Activated CD4-positive, alpha-beta T cell treated with anti-CD3 and anti-CD28 coated beads, Interleukin-2, amount 10 ng/mL, durations not matched to agents 24 days and 14 days (primary cell): ENCODE data around the gene LYPD3. TPM values are rescaled to one million over a fixed set of nuclear protein-coding genes. Genes with fewer than 3 reads are reported as not detected.
"Not testable (repeated sequence)": the region's sequence is repeated elsewhere in the genome, so short reads cannot be mapped to it uniquely, and the experiment has no call there.

Experiments
- DNase-seq: peaks from one replicate; pipeline ENCODE4 v3.0.0; 2022
- H3K27ac Mint-ChIP-seq: one replicate; pipeline ENCODE4 v1.8.0; 2022; ENCODE audit warnings: mild to moderate bottlenecking, mixed read lengths
- H3K27me3 Mint-ChIP-seq: one replicate; pipeline ENCODE4 v1.8.0; 2022; ENCODE audit warnings: mixed read lengths
- H3K36me3 Mint-ChIP-seq: one replicate; pipeline ENCODE4 v1.8.0; 2022; ENCODE audit warnings: low read depth, mild to moderate bottlenecking, mixed read lengths
- H3K4me1 Mint-ChIP-seq: one replicate; pipeline ENCODE4 v1.8.0; 2021; ENCODE audit warnings: mixed read lengths
- H3K4me3 Mint-ChIP-seq: one replicate; pipeline ENCODE4 v1.8.0; 2022; ENCODE audit warnings: mild to moderate bottlenecking, moderate library complexity, mixed read lengths
- H3K9me3 Mint-ChIP-seq: one replicate; pipeline ENCODE4 v1.8.0; 2021; ENCODE audit warnings: mixed read lengths
- intact Hi-C: fragments of 100-400 bp; cut with micrococcal nuclease; formaldehyde crosslinking; loops from one replicate; pipeline ENCODE4 v1.15.1; 2023
- total RNA-seq: library from RNA; stranded (reverse); gene quantifications from 2 replicates; pipeline ENCODE4 v1.2.3, GENCODE V29; 2022

Gene LYPD3
- total RNA-seq, result 3.6 and 4.1 TPM in 2 replicates

- peak within 1 kb of the TSS; percentile 92 for H3K4me3 Mint-ChIP-seq
- H3K9me3 Mint-ChIP-seq, result no peaks in the 10 kb centered on the region
- H3K27ac Mint-ChIP-seq, result peak within 1 kb of the TSS; percentile 61
- no peaks in the 10 kb centered on the region for H3K27me3 Mint-ChIP-seq
- DNase-seq, result no peak
- peaks cover 53% of the 10 kb centered on the region for H3K4me1 Mint-ChIP-seq
- H3K36me3 Mint-ChIP-seq, result peaks cover 1% of the 10 kb centered on the region
- intact Hi-C loops, result loop anchor here (10.0 kb wide), 1 partner anchor 289 kb away; the partner anchor contains the start of gene SMG9
Measured at GRCh38 chr19:43465468-43466120, at the start of gene LYPD3. Gene LYPD3 (minus strand): TSS chr19:43465608. CDS start chr19:43465571, 37 bp downstream.

GRCh38 chr19:43512399-43512798 is 47.0 kb upstream of the LYPD3 start:
- H3K4me3 Mint-ChIP-seq, H3K27me3 Mint-ChIP-seq, H3K27ac Mint-ChIP-seq, intact Hi-C loops, DNase-seq, H3K9me3 Mint-ChIP-seq, H3K4me1 Mint-ChIP-seq: not testable (repeated sequence)
- H3K36me3 Mint-ChIP-seq, result peaks cover 37% of the 10 kb centered on the region

- Mint-ChIP-seq H3K4me1 (peaks cover 1% of the 10 kb centered on the region), H3K27ac (no peak overlapping the region), H3K27me3 (no peaks in the 10 kb centered on the region), H3K9me3 (no peaks in the 10 kb centered on the region), H3K4me3 (no peak overlapping the region), H3K36me3 (peaks cover 36% of the 10 kb centered on the region)
- no peak for DNase-seq
- intact Hi-C loops, result no loop called here
Measured at GRCh38 chr19:43511324-43511723, 45.9 kb upstream of the LYPD3 start.

GRCh38 chr19:43510713-43511112 is 45.3 kb upstream of the LYPD3 start:
- peaks cover 40% of the 10 kb centered on the region for H3K36me3 Mint-ChIP-seq

GRCh38 chr19:43507880-43508279 is 42.5 kb upstream of the LYPD3 start:
- no peak overlapping the region for H3K4me3 Mint-ChIP-seq
- DNase-seq, result no peak
- H3K4me1 Mint-ChIP-seq, result peaks cover 21% of the 10 kb centered on the region
- H3K36me3 Mint-ChIP-seq, result peaks cover 40% of the 10 kb centered on the region
- no peaks in the 10 kb centered on the region for H3K9me3 Mint-ChIP-seq
- intact Hi-C loops, result no loop called here
- no peaks in the 10 kb centered on the region for H3K27me3 Mint-ChIP-seq
- no peak overlapping the region for H3K27ac Mint-ChIP-seq

More at GRCh38 chr19:43510713-43511112, 45.3 kb upstream of the LYPD3 start:
- H3K27me3 Mint-ChIP-seq, result no peaks in the 10 kb centered on the region
- H3K4me1 Mint-ChIP-seq, result peaks cover 4% of the 10 kb centered on the region
- intact Hi-C loops, result no loop called here
- no peaks in the 10 kb centered on the region for H3K9me3 Mint-ChIP-seq
- H3K4me3 Mint-ChIP-seq, result no peak overlapping the region
- no peak for DNase-seq
- no peak overlapping the region for H3K27ac Mint-ChIP-seq

GRCh38 chr19:43506629-43507028 is 41.2 kb upstream of the LYPD3 start:
- Mint-ChIP-seq H3K4me1 (peaks cover 23% of the 10 kb centered on the region), H3K4me3 (no peak overlapping the region), H3K27me3 (no peaks in the 10 kb centered on the region), H3K36me3 (peaks cover 45% of the 10 kb centered on the region), H3K9me3 (no peaks in the 10 kb centered on the region), H3K27ac (peak overlapping the region; percentile 20)
- intact Hi-C loops, result no loop called here
- no peak for DNase-seq

- no peak for DNase-seq
- no peak overlapping the region for H3K4me3 Mint-ChIP-seq
- intact Hi-C loops, result loop anchor here (2.0 kb wide), 1 partner anchor 27 kb away; the partner anchor contains the start of gene ZNF575
- H3K9me3 Mint-ChIP-seq, result no peaks in the 10 kb centered on the region
- H3K27ac Mint-ChIP-seq, result no peak overlapping the region
- H3K36me3 Mint-ChIP-seq, result peaks cover 41% of the 10 kb centered on the region
- peaks cover 23% of the 10 kb centered on the region for H3K4me1 Mint-ChIP-seq
- H3K27me3 Mint-ChIP-seq, result no peaks in the 10 kb centered on the region
Measured at GRCh38 chr19:43505941-43506340, 40.5 kb upstream of the LYPD3 start.

- DNase-seq, result no peak
- H3K9me3 Mint-ChIP-seq, result no peaks in the 10 kb centered on the region
- no peaks in the 10 kb centered on the region for H3K27me3 Mint-ChIP-seq
- H3K4me1 Mint-ChIP-seq, result peaks cover 25% of the 10 kb centered on the region
- peak overlapping the region; percentile 93 for H3K4me3 Mint-ChIP-seq
- peaks cover 40% of the 10 kb centered on the region for H3K36me3 Mint-ChIP-seq
- H3K27ac Mint-ChIP-seq, result peak overlapping the region; percentile 48
- intact Hi-C loops, result loop anchor here (2.0 kb wide), 1 partner anchor 28 kb away; the partner anchor contains the start of gene ZNF575
Measured at GRCh38 chr19:43505186-43505456, 39.7 kb upstream of the LYPD3 start.

GRCh38 chr19:43504426-43505185 is 39.2 kb upstream of the LYPD3 start, which contains the start of gene PHLDB3:
Gene PHLDB3 (minus strand): TSS chr19:43504746. CDS start chr19:43504118, 628 bp downstream.
- H3K4me1 Mint-ChIP-seq, result peaks cover 25% of the 10 kb centered on the region
- peaks cover 35% of the 10 kb centered on the region for H3K36me3 Mint-ChIP-seq
- no peaks in the 10 kb centered on the region for H3K27me3 Mint-ChIP-seq
- peak within 1 kb of the TSS; percentile 93 for H3K4me3 Mint-ChIP-seq
- H3K27ac Mint-ChIP-seq, result peak within 1 kb of the TSS; percentile 94
- peak; percentile 85 for DNase-seq
- H3K9me3 Mint-ChIP-seq, result no peaks in the 10 kb centered on the region
- intact Hi-C loops, result loop anchor here (1.0 to 2.0 kb wide), 4 partner anchors 15 to 57 kb away; partner anchors contain the start of gene ZNF575

GRCh38 chr19:43503501-43504425 is 38.4 kb upstream of the LYPD3 start:
- no peaks in the 10 kb centered on the region for H3K27me3 Mint-ChIP-seq
- peak; percentile 100 for DNase-seq
- intact Hi-C loops, result loop anchor here (1.0 to 2.0 kb wide), 5 partner anchors 16 to 56 kb away; partner anchors contain the start of gene ZNF575
- peak overlapping the region; percentile 93 for H3K4me3 Mint-ChIP-seq
- H3K36me3 Mint-ChIP-seq, result peaks cover 36% of the 10 kb centered on the region
- peaks cover 25% of the 10 kb centered on the region for H3K4me1 Mint-ChIP-seq
- peak overlapping the region; percentile 94 for H3K27ac Mint-ChIP-seq
- H3K9me3 Mint-ChIP-seq, result no peaks in the 10 kb centered on the region

- Mint-ChIP-seq H3K27ac (no peak overlapping the region), H3K36me3 (peaks cover 34% of the 10 kb centered on the region), H3K4me3 (peak overlapping the region; percentile 93), H3K9me3 (no peaks in the 10 kb centered on the region), H3K4me1 (peaks cover 25% of the 10 kb centered on the region), H3K27me3 (no peaks in the 10 kb centered on the region)
- no peak for DNase-seq
- intact Hi-C loops, result loop anchor here (2.0 kb wide), 1 partner anchor 28 kb away; no protein-coding TSS in a partner anchor
Measured at GRCh38 chr19:43502419-43502976, 37.1 kb upstream of the LYPD3 start.

- DNase-seq, result no peak
- no peaks in the 10 kb centered on the region for H3K9me3 Mint-ChIP-seq
- H3K4me1 Mint-ChIP-seq, result peaks cover 25% of the 10 kb centered on the region
- no peak overlapping the region for H3K4me3 Mint-ChIP-seq
- no peak overlapping the region for H3K27ac Mint-ChIP-seq
- peaks cover 36% of the 10 kb centered on the region for H3K36me3 Mint-ChIP-seq
- intact Hi-C loops, result loop anchor here (2.0 kb wide), 1 partner anchor 27 kb away; no protein-coding TSS in a partner anchor
- no peaks in the 10 kb centered on the region for H3K27me3 Mint-ChIP-seq
Measured at GRCh38 chr19:43501661-43502418, 36.4 kb upstream of the LYPD3 start.
